Effector CD8-positive, alpha-beta T cell (primary cell): ENCODE data around the gene LCA5L.

Experiments
- DNase-seq: peaks from one replicate; lab custom pipeline; 2025; lab: John Stamatoyannopoulos, UW
- total RNA-seq, 4 experiments: gene quantifications; one replicate each; lab custom pipeline; 2026; lab: John Stamatoyannopoulos, UW

The LCA5L gene
- 0.18 to 0.80 (median 0.46) reads per million in 4 experiments for total RNA-seq

DNA sequence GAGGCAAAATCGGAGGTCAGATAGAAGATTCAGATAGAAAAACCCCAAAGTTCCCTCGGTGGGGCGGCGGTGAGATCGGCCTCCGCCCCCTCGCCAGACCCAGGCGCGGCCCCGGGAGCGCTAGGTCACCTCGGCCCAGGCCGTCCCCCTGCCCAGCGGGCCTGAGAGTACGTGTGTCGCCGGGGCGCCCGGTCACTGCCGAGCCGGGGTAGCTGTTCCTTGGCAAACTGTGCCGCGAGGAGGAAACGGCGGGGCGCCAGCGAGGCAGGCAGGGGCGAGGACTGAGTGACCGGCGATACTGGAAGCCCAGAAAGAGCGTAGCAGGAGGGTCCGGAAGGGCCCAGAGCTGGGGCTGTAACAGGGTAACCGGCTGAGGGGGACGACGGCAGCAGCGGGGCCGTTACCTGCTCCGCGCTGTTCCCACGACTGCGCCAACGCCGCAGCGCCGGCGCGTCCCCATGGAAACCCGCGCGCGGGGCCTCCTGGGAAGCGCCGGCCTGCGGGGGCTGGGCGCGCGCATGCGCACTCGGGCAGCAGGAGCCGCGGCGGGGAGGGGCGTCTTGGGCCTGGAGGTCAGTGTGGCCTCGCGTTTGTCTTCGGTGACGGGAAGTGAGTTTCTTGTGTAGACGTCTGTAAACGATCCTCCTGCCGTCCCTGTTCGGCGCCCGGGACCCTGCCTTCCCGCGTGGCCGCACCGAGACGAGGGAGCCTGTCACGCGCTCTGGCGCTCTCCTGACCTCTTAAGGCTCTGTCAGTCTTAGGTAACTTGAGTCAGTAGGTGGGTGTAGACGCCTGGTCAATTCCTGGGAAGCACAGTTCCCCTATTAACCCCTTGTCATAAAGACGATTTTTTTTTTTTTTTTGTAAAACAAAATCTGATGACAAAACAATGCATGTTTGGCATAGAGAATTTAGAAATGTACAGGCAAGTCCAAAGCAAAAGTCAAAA is at the start of gene LCA5L:
TSS of gene LCA5L (minus strand) at position 458 of the 949 bp plus-strand sequence. CDS start 17,285 bp downstream, outside the sequence.
- DNase-seq, result peak; percentile 85

DNA sequence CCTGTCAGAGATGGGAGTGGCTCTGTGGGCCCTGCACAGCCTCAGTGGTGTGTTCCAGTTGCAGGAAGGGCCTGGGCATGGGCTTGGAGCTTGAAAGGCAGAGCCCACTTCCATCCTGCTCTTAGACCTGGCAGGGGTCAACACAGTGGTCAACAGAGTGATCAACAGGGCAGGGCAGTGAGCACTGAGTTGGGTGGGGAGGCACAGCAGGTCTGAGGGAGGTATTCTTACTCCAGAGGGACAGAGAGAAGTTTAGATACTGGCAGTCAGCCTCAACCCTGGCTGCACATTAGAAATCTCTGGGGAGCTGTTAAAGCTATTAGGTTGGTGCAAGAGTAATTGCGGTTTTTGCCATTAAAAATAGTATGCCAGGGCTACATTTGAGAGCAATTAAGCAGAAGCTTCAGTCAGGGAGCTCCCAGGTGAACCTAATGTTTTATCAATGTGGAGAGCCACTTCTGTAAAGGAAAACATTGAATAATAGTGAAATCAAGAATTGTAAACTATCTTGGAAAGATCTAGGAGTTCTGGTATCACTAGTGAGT is 43.9 kb upstream of the LCA5L start:
- DNase-seq, result no peak

DNA sequence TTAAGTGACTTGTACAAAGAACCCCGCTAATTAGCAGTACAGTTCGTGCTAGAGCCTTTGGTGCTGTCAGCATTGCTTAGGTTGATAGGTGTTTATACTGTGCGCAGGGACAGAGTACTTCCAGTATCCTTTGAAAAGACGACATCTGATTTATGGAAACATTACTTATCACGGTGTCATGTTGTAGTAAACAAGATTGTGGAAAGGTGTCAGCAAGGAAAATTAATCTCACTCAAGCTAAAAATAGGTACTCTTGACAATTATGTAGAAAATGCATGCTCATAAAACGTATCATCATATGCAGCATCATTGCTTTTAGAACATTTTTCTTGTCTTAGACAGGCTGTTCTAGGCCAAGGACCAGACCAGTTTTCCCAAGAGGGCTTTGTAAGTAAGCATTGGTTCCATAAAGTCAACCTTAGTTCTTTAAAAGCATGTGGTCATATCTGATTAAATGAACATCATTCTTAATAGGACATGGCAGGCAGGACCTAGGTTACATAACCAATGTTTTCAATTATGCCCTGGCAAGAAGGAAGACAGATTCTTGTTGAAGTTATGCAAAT is 39.2 kb upstream of the LCA5L start:
- DNase-seq, result no peak

DNA sequence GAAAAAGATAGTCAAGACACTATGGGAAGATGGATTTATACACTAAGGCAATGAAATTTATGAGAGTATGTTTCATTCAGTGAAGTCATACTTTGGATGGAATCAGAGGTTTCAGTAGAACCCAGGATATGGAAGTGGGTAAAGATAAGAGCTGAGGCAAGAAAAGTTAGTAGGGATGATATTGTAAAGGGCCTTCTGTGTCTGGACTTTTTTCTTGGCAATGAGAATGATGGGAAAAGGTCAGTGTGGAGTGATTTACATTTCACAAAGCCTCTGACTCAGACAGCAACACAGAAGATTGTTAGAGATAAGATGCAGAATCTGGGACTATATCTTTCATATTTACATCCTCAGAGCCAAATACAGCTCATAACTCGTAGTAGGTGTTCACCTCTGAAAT is 38.3 kb upstream of the LCA5L start:
- no peak for DNase-seq

DNA sequence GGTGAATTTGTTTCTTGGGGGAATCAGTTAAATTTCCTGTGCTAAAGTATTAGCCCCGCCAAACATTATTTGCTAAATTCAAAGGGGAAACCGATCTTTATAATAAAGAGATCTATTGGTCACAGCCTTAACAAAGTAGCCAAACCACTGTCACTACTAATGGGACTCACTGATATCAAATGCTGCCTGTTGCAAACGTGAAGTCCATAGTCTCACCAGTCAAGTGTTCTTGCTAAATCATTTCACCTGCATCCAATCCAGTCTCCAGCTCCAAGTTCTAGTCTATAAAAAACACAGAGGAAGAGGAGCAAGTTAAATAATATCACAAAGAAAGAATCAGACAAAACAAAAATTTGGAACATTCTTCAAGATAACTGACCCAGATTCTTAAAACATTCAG is 36.3 kb upstream of the LCA5L start:
- no peak for DNase-seq

DNA sequence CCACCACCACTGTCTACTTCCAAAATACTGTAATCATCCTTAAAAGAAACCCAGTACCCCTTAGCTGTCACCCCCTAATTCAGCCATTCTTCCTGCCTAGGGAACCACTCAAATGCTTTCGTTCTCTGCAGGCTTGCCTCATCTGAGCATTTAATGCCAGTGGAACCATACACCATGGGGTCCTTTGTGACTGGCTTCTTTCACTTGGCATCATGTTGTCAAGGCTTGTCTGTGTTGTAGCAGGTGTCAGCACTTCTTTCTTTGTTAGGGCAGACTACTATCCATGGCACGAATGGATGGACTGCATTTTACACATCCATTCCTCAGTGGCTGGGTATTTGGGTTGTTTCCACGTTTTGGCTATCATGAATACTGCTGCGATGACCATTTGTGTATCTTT is 34.7 kb upstream of the LCA5L start:
- DNase-seq, result no peak

DNA sequence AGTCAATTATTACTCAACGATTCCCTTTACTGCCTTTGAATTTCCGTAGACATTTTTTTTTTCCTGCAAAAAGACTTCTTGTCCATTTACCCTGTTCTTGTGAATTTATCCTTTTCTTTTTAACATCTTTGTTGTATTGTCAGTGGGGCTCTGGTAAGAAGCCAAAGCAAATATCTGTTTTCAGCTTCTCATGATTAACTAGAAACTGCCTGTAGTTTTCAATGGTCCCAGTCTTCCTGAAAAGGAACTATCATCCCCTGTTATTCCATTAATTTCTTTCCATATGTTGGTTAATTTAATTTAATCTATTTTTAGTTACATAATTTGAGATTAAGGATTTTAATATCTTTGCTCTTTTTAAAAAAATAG is 34.2 kb upstream of the LCA5L start:
- DNase-seq, result no peak

DNA sequence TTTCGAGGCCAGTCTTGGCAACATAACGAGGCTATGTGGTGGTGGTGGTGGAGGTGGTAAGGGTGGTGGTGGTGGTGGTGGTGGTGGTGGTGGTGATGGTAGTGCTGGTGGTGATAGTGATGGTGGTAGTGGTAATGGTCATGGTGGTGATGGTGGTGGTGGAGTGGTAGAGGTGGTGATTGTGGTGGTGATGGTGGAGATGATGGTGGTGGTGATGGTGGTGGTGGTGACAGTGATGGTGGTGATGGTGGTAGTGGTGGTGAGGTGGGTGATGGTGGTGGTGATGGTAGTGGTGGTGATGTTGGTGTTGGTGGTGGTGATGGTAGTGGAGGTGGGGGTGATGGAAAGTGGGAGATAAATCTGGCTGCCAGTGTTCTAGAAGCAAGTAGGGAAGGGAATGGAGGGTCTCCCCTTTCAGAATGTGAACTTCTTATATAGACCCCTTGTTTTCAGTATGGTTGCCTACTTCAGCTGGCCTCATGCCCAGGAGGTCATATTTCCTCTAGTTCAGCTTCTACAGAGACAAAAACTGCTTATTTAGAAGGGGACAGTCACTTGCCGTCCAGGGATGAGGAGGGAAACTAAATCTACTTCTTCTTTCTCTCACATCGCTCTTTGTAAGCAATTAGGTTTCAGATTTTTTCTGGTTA is 33.7 kb upstream of the LCA5L start:
- DNase-seq, result no peak

DNA sequence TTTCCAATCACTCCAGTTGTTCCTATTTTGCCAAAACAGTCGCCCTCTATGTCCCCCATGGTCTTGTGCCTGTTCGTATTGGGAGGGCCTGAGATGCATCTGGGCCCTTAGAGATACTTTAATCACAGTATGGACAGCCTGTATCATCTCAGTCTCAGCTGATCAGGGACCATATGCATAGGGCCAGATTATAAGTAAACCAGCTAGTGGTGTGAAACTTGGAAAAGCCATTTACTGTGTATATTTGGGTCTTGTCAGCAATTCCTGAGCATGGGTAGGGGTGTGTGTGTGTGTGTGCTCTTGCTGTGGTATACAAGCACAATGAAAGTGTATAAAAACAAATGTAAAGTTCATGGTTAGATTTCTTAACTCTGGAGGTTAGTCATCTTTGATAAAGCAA is 29.0 kb upstream of the LCA5L start:
- no peak for DNase-seq

DNA sequence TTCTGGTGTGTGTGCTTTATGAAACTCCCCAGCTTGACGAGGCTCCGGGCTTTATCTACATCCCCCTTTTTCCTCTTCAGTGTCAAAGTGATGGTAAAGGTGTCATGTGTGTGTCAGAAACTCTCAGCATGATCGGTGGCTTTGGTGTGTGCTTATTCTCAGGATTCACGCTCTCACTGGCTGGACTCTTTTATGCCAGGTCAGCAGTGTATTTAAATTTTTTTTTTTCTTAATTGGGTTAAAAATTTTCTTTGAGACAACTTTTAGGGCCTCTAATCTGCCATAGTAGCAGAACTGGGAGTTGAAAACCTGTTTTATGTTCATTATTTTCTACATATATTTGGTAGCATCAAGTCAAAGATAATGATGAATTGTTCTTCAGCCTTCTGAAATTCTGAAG is 27.2 kb upstream of the LCA5L start:
- DNase-seq, result no peak

DNA sequence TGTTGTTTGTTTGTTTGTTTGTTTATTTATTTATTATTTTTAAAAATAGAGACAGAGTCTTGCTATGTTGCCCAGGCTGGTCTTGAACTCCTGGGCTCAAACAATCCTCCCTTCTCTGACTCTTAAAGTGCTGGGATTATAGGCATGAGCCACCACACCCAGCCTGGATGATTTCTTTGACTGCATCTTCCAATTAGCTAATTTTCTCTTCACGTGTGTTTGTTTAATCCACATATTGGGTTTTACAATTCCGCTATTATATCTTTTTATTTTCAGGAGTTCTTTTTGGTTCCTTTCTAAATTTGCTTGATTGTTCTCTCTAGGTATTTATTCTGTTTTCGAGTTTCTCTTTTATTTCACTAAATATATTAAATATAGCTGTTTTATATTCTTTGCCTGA is 26.0 kb upstream of the LCA5L start:
- DNase-seq, result no peak

DNA sequence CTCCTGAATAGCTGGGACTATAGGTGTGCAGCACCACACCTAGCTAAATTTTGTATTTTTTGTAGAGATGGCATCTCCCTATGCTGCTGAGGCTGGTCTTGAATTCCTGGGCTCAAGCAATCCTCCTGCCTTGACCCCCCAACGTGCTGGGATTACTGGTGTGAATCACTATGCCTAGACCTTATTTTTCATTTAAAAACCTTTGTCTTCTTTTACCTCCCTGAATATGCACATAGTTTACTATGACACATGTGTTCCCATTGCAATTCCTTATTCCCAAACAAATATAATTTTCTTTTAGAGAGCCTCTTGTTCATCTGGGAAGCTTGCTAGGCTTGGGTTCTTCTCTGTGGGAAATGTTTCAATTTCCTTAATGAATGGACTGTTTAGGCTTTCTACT is 23.0 kb upstream of the LCA5L start:
- DNase-seq, result no peak

DNA sequence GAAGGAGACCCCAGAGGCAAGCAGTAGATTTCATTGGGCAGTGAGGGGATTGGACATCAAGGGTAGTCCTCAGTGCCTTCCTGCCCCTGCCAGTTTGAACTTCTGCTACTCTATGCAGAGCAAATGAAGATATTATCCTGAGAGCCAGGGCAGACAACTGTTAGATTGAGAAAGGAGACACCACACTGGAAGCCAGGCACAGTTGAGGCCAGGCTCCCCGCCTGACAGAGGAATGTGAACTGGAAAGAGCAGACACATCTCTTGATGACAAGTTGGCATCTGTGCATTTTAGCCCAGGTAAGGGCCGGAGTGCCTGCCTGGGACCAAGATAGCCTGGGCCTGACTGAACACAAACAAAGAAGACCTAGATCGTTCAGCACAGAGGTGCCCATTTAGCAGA is 22.2 kb upstream of the LCA5L start:
- DNase-seq, result no peak

DNA sequence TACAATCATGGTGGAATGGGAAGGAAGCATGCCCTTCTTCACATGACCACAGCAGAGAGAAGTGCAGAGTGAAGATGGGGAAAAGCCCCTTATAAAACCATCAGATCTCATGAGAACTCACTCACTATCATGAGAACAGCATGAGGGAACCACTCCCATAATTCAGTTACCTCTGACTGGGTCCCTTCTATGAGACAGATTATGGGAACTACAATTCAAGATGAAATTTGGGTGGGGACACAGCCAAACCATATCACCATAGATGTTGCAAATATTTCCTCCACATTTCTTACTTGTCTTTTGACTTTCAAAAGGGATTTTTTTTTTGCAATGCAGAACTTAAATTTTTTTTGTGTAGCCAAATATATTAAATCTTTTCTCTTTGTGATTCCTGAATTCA is 21.0 kb upstream of the LCA5L start:
- DNase-seq, result no peak

DNA sequence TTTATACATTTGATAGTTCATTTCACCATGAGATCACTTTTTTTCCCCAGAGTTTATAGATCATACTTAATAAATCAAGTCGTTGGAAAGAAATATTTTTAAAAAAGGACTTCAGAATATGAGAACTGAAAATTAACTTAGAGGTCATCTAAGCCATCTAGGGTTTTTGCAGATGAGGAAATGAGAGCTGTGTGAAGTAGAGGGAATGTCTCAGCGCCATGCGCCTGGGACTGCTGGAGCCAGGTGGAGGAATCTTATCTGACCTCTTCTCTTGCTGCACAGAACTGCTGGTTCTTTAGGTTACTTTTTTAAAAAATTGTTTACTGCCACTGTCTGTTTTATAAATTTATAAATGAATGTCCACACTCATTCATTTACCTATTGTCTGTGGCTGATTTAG is 17.7 kb upstream of the LCA5L start:
- no peak for DNase-seq

DNA sequence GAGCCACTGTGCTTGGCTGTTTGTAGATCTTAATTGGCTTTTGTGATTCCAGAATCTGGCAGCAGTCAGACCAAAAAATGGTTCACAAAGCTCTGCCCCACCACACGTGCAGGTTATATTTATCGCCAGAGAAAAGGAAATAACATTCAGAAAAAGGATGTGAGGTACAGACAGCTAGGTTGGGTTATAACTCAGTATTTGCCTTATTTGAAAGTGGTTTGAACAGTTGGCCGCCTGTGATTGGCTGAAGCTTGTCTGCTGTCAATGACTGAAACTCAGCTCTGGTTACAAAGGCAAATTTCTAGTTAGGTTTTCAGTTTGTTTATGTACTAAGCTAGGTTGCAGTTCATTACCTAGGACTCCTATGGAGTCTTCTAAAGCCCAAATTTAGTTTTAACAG is 15.8 kb upstream of the LCA5L start:
- no peak for DNase-seq

DNA sequence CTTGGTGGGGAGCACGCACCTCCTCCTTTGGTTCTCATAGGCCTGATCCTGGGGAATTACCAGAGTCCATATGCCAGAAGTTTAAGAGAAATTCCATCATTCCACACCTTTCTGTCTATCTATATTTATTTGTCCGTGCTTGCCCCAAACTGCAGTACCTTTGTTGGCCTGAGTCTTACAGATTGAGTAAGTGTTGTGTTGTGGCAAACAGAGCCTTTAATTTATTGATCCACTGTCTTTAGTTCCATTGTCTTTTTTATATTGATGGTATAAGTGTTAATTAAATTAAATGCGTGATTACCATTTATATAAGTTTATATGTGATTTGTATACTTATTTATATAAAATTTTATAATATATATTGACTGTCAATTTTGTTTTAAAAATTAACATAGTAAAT is 11.1 kb upstream of the LCA5L start:
- no peak for DNase-seq

DNA sequence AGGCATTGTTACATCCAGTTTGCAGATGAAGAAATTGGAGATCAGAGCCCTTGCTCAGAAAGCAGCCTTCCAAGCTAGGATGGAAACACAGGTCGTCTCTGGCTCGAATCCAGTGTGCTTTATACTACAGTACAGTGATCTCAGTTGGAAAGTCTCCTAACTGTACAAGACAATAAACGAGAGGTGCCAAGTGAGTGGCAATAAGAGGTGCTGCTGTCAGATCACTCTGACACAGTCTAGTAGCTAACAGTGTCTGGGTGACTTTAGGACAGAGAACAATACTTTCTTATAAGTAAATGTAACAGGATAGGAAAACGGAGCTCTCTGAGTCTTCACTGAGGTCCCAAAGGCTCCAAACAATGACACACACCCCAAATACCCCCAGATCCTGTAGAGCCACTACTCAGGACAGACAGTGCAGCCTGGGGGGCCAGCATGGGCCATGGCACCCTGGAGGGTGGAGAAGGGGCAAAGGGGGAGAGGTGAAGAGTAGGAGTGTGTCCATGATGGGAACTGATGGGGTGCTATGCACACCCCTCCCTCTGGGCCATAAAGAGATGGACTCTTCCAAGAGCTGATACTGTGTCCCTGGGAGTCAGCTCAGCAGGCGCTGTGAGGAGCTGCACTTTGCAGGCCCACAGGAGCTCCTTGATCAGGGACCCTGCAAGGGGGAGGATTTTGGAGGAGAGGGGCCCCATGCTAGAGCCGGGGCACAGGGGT is 9.5 kb upstream of the LCA5L start:
- no peak for DNase-seq

DNA sequence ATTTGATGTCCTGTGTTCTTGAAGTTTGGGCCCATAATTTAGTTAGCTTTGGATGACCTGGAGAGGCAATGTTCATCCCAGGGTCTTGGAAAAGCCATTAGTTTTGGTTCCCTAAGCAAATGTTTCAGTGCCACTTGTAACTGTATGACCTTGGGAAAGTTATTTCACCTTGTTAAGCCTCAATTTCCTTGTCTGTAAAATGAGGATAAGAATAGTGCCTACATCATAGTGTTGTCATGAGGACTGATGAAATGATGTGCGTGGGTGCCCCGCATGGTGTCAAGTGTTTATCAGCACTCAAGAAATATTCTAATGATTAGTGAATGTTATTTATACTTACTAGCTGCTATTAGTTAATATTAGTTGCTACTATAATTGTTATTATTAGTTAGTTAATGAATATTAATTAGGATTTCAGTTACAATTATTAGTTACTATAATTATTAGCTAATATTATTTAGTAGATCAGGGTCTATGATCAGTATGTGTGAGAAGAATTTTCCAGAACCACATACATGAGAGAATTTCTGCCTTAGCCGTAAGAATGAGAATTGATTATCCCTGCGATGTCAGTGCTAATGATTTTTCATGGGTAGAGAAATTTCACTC is 8.1 kb upstream of the LCA5L start:
- no peak for DNase-seq

DNA sequence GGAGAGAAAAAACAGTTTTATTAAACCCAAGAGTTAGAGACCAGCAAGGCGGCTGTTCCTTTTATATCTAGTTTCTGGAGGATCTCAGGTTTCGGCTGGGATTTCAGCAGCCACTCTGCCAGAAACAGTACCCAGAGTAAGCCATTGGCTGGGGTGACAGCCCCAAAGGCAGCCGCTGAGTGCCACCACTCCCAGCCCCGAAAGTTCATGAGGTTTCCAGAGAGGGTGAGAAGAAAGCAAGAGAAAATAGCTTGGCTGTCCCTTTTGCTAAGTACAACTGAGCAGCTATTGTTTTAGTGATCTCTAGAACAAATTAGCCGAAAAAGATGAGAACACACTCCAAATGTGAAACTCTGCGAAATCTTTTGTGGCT is 7.4 kb upstream of the LCA5L start:
- no peak for DNase-seq

DNA sequence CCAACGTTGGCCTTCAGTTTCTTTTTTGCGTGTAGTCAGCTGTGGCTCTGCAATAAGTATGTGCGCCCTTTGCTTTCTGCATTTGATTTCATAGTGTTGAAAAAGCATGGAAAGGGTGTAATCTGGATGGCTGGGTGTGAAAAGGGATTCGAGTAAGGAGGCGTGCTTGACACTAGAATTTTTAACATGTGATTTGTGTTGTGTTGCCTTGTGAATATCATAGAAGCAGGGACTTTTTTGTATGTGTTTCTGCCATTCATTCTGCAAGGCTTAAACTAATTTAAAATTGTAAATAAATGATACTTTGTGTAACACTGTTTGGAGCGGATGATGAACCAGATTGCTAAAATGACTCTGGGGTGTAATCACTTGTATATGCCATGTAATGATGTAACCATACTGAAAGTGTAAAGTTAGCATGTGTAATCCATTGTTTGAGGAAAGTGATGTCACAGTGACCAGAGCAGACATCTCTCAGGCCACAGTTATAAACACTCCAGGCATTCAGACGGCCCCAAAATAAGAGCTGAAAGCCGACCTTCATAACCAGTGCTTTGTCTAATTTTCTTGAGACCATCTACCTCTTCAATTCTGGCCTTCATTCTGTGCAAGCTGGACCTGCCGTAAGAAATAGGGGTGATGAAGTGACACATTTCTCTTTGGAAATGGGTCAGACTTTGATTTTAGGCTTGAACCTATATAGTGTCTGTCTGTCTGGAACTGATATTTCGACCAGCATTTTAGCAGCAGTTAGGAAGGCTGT is 6.8 kb upstream of the LCA5L start:
- DNase-seq, result no peak
